Neural progenitor cell (in vitro differentiated cells): ENCODE measurements around the gene PTPRG. TPM values are rescaled to one million over a fixed set of nuclear protein-coding genes. Genes with fewer than 3 reads are reported as not detected.

Experiments
- DNase-seq: peaks from one replicate; pipeline ENCODE4 v3.0.0-alpha.2; 2016; ENCODE audit warnings: low spot score
- H2AFZ ChIP-seq: fragments of 200-600 bp; sonication (generic); replicated peaks from 2 replicates; pipeline ENCODE4 v1.6.1; 2016; ENCODE audit warnings: antibody characterized with exemption
- H3F3A ChIP-seq: fragments of 200-600 bp; sonication (generic); 2 replicates; pipeline ENCODE4 v1.6.1; 2016; ENCODE audit warnings: antibody characterized with exemption, low read depth
- H3K27ac ChIP-seq: fragments of 200-600 bp; sonication (generic); 2 replicates; pipeline ENCODE4 v1.5.1; 2016; ENCODE audit warnings: mild to moderate bottlenecking
- H3K27me3 ChIP-seq: fragments of 200-600 bp; sonication (generic); 2 replicates; pipeline ENCODE4 v1.6.1; 2016; ENCODE audit warnings: mild to moderate bottlenecking, moderate library complexity
- H3K36me3 ChIP-seq: fragments of 200-600 bp; sonication (generic); 2 replicates; pipeline ENCODE4 v1.5.1; 2016
- H3K4me1 ChIP-seq: fragments of 200-600 bp; sonication (generic); 2 replicates; pipeline ENCODE4 v1.6.1; 2016; ENCODE audit warnings: mixed run types
- H3K4me2 ChIP-seq: fragments of 200-600 bp; sonication (generic); 2 replicates; pipeline ENCODE4 v1.6.1; 2016
- H3K4me3 ChIP-seq: fragments of 200-600 bp; sonication (generic); 2 replicates; pipeline ENCODE4 v1.5.1; 2016
- H3K79me2 ChIP-seq: fragments of 200-600 bp; sonication (generic); 2 replicates; pipeline ENCODE4 v1.6.1; 2016; ENCODE audit warnings: low read depth
- H3K9ac ChIP-seq: fragments of 200-600 bp; sonication (generic); 2 replicates; pipeline ENCODE4 v1.6.1; 2016
- H3K9me3 ChIP-seq: fragments of 200-600 bp; sonication (generic); 2 replicates; pipeline ENCODE4 v1.5.1; 2016; ENCODE audit warnings: low read depth
- H4K20me1 ChIP-seq: fragments of 200-600 bp; sonication (generic); 2 replicates; pipeline ENCODE4 v1.6.1; 2016; ENCODE audit warnings: low read depth
- H3K27ac Mint-ChIP-seq: 3 replicates; pipeline ENCODE4 v1.8.0; 2021; ENCODE audit warnings: mixed read lengths
- H3K27me3 Mint-ChIP-seq: 2 replicates; pipeline ENCODE4 v1.8.0; 2022; ENCODE audit warnings: low read depth, mild to moderate bottlenecking, inconsistent platforms, moderate library complexity, mixed read lengths; ENCODE audit not compliant: insufficient read depth
- H3K36me3 Mint-ChIP-seq: 3 replicates; pipeline ENCODE4 v1.8.0; 2021; ENCODE audit warnings: mixed read lengths
- H3K4me1 Mint-ChIP-seq: 3 replicates; pipeline ENCODE4 v1.8.0; 2021; ENCODE audit warnings: mixed read lengths
- H3K4me3 Mint-ChIP-seq: 3 replicates; pipeline ENCODE4 v1.8.0; 2021; ENCODE audit warnings: mild to moderate bottlenecking, moderate library complexity, mixed read lengths
- H3K9me3 Mint-ChIP-seq: 3 replicates; pipeline ENCODE4 v1.8.0; 2020; ENCODE audit warnings: mixed read lengths
- CTCF ChIP-seq: fragments of 200-600 bp; sonication (generic); IDR thresholded peaks from 2 replicates; pipeline ENCODE4 v1.5.1; 2017; ENCODE audit warnings: antibody characterized with exemption, mild to moderate bottlenecking
- EZH2 ChIP-seq: fragments of 200-600 bp; sonication (generic); IDR thresholded peaks from 2 replicates; pipeline ENCODE4 v1.6.1; 2017; ENCODE audit warnings: antibody characterized with exemption, mild to moderate bottlenecking, moderate library complexity
- EZH2phosphoT487 ChIP-seq: fragments of 200-600 bp; sonication (generic); IDR thresholded peaks from 2 replicates; pipeline ENCODE4 v1.6.1; 2017; ENCODE audit warnings: antibody characterized with exemption
- total RNA-seq: library from RNA; depleted of rRNA; stranded (reverse); fragments of >200 nt; gene quantifications from 2 replicates; pipeline ENCODE4 v1.2.3, GENCODE V29; 2015; ENCODE audit warnings: low replicate concordance

PTPRG gene
- total RNA-seq, 1 donor from 2014 or later: 65.3 TPM

DNA sequence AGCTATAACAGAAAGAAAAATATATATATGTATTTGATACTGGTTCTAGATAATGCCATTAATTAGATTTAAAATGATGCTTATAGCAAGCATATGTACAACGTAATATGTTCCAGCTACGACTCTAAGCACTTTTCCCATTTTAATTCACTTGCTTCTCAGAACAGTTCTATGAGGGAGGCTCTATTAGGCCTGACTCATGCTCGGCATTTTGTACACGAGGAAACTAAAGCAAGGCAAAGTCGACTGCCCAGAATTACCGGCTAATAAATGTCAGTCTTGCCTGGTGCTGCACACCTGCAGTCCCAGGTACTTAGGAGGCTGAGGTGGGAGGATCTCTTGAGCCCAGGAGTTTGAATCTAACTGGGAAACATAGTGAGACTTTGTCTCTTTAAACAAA, 106.0 kb downstream of the PTPRG start:
- Mint-ChIP-seq H3K4me3 (no peak overlapping the region), H3K4me1 (peaks cover 31% of the 10 kb centered on the region), H3K27ac (no peak overlapping the region), H3K9me3 (peaks cover 11% of the 10 kb centered on the region), H3K27me3 (peaks cover 4% of the 10 kb centered on the region), H3K36me3 (peaks cover 7% of the 10 kb centered on the region)
- no peaks in the 10 kb centered on the region for H3K27me3 ChIP-seq
- H3K4me2 ChIP-seq: no peak overlapping the region
- TF ChIP-seq EZH2phosphoT487 (no peak), CTCF (no peak), EZH2 (no peak)
- H3K4me1 ChIP-seq: peaks cover 9% of the 10 kb centered on the region
- peaks cover 89% of the 10 kb centered on the region for H3K79me2 ChIP-seq
- no peaks in the 10 kb centered on the region for H3K36me3 ChIP-seq
- peaks cover 72% of the 10 kb centered on the region for H4K20me1 ChIP-seq
- H3K27ac ChIP-seq: no peak overlapping the region
- H3K9ac ChIP-seq: no peak overlapping the region
- no peaks in the 10 kb centered on the region for H3F3A ChIP-seq
- H3K4me3 ChIP-seq: no peak overlapping the region
- H2AFZ ChIP-seq: no peak overlapping the region
- no peaks in the 10 kb centered on the region for H3K9me3 ChIP-seq
- DNase-seq: no peak

- no peaks in the 10 kb centered on the region for H3K36me3 ChIP-seq
- H3K4me2 ChIP-seq: no peak overlapping the region
- Mint-ChIP-seq H3K27me3 (peaks cover 4% of the 10 kb centered on the region), H3K27ac (no peak overlapping the region), H3K36me3 (peaks cover 3% of the 10 kb centered on the region), H3K9me3 (peaks cover 13% of the 10 kb centered on the region), H3K4me3 (no peak overlapping the region), H3K4me1 (peaks cover 31% of the 10 kb centered on the region)
- DNase-seq: no peak
- peaks cover 9% of the 10 kb centered on the region for H3K4me1 ChIP-seq
- H3K27ac ChIP-seq: no peak overlapping the region
- no peak overlapping the region for H3K9ac ChIP-seq
- no peaks in the 10 kb centered on the region for H3F3A ChIP-seq
- H4K20me1 ChIP-seq: peaks cover 69% of the 10 kb centered on the region
- no peak for TF ChIP-seq CTCF
- no peak for TF ChIP-seq EZH2phosphoT487
- TF ChIP-seq EZH2: no peak
- H3K27me3 ChIP-seq: no peaks in the 10 kb centered on the region
- no peaks in the 10 kb centered on the region for H3K9me3 ChIP-seq
- H2AFZ ChIP-seq: no peak overlapping the region
- no peak overlapping the region for H3K4me3 ChIP-seq
- peaks cover 86% of the 10 kb centered on the region for H3K79me2 ChIP-seq
These were observed 106.4 kb downstream of the PTPRG start for GRCh38 chr3:61667814-61668213.

GRCh38 chr3:61668317-61668864, 107.0 kb downstream of the PTPRG start:
- Histone ChIP-seq H3K79me2 (peaks cover 86% of the 10 kb centered on the region), H3K27ac (no peak overlapping the region), H3K4me2 (no peak overlapping the region), H3K9me3 (no peaks in the 10 kb centered on the region), H2AFZ (no peak overlapping the region), H3K4me1 (peaks cover 6% of the 10 kb centered on the region), H3K36me3 (no peaks in the 10 kb centered on the region), H3K4me3 (no peak overlapping the region), H3K27me3 (no peaks in the 10 kb centered on the region), H3K9ac (no peak overlapping the region), H3F3A (no peaks in the 10 kb centered on the region), H4K20me1 (peaks cover 66% of the 10 kb centered on the region)
- H3K36me3 Mint-ChIP-seq: peaks cover 3% of the 10 kb centered on the region
- DNase-seq: no peak
- H3K27me3 Mint-ChIP-seq: peaks cover 4% of the 10 kb centered on the region
- H3K4me3 Mint-ChIP-seq: no peak overlapping the region
- H3K4me1 Mint-ChIP-seq: peaks cover 31% of the 10 kb centered on the region
- H3K27ac Mint-ChIP-seq: no peak overlapping the region
- TF ChIP-seq EZH2phosphoT487 (no peak), CTCF (no peak), EZH2 (no peak)
- H3K9me3 Mint-ChIP-seq: peaks cover 18% of the 10 kb centered on the region
